ENCODE measurements around the gene PRRT3.

DNA sequence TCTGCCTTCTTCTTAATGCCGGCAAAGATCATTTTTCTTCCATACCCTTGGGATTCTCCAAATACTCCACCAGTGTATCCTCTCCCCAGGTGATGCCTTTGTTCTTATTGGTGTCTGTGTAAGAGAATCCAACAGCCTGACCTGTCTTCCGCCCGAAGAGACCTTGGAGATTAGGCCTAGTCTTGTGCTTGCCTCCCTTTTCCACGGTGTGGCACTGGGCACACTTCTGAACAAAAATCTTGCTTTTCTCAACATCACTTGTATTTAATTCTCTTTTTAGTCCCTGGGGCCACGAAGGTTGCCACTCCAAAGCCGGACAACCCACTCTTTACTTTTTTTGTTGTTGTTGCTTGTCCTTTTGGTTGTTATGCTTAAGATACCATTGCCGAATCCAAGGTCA, 48.5 kb upstream of the PRRT3 start:
- no peak for TF ChIP-seq POLR2AphosphoS5 (IDR thresholded peaks at IDR 0.05)
- TF ChIP-seq CTCF (IDR thresholded peaks at IDR 0.05 in 8 of 11, conservative IDR thresholded peaks at IDR 0.05 in 3 of 11): no peak
